DMS53 treated with DMSO at 0.1 percent for 48 hours (cell line): ENCODE data around the gene RAX2.
"Not testable (repeated sequence)": the region's sequence is repeated elsewhere in the genome, so short reads cannot be mapped to it uniquely, and the experiment has no call there.

ENCODE experiments used
- DNase-seq: peaks from one replicate; lab custom pipeline; 2025; ENCODE audit not compliant: unreplicated experiment; lab: John Stamatoyannopoulos, UW

Gene RAX2

GRCh38 chr19:3771906-3772455, at the start of gene RAX2:
TSS of gene RAX2 (minus strand) at chr19:3772228. CDS start at chr19:3771742, 486 bp downstream.
- no peak for DNase-seq

GRCh38 chr19:3821156-3821555, 49.1 kb upstream of the RAX2 start:
- peak; percentile 5 for DNase-seq

DNA sequence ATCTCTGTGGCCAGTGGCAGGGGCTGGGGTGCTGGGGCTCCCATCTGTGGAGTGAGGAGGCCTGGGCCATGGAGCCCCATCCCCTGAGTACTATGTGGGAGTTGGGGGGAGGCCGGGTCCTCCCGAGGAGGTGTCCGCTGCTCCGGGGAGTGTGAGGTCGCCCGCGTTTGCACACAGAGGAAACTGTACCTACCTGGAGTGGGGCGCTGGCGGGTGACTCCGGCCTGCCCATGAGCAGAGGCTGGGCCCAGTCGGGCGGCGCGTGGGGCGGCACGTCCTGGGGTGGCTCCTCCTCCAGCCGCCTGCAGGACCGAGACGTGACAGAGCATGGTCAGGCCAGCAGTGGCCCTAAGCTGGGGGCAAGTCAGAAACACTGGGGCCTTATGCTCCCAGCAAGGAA, 48.0 kb upstream of the RAX2 start:
- no peak for DNase-seq

GRCh38 chr19:3818918-3819317, 46.9 kb upstream of the RAX2 start:
- DNase-seq = no peak

- no peak for DNase-seq
These were observed 46.4 kb upstream of the RAX2 start for GRCh38 chr19:3818466-3818865.

DNA sequence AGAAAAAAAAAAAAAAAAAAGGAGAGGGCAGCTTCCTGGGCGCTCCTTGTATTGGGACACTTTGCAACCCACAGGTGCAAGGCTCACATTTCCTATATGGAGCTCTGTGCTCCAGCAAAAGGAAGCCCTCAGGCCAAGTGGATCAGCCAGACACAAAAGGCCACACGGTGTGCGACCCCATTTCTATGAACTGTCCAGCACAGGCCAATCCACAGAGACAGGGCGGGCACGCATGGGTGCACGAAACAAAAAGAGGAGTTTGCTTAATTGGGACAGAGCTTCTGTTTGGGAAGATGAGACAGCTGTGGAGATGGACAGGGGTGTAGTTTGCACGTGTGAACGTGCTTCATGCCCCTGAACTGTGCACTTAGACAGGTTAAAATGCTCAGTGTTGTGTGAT, 45.7 kb upstream of the RAX2 start:
- DNase-seq = no peak

DNA sequence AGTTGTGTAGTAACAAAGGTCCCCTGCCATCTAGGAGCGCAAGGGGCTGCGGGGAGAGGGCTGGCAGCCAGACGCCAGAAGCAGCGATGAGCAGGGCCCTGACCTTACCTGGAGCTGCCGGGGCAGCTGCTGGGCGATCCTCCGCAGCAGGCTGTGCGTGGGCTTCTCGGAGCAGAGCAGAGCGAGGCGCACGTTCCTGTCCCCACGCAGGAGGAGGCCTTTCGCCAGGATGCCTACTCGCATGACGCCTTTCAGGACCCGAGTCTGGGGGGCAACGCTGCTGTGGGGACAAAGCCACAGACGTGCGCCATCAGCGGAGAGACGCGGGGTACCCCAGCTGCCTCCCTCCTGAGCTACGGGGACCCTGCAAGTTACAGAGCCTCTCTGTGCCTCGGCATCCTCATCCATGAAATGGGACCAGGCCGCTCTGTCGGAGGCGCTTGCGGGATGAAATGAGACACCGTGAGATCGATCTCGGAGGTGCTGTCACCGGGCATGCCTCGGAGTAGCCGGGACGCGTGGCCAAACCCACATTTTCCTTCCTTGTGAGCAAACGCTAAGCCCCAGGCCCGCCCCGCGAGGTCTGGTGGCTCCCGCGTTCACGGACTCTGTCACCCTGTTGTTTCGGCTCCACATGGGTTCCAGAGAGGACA, 44.7 kb upstream of the RAX2 start:
- no peak for DNase-seq

DNA sequence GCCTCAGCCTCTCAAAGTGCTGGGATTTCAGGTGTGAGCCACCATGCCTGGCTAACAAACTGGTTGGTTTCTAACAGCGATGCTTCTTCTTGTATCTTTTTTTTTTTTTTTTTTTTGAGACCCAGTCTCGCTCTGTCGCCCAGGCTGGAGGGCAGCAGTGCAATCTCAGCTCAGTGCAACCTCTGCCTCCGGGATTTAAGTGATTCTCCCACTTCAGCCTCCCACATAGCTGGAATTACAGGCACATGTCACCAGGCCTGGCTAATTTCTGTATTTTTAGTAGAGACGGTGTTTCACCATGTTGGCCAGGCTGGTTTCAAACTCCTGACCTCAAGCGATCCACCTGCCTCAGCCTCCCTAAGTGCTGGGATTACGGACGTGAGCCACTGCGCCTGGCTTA, 44.1 kb upstream of the RAX2 start:
- not testable (repeated sequence) for DNase-seq

- no peak for DNase-seq
These were observed 42.6 kb upstream of the RAX2 start for GRCh38 chr19:3814648-3815047.

DNA sequence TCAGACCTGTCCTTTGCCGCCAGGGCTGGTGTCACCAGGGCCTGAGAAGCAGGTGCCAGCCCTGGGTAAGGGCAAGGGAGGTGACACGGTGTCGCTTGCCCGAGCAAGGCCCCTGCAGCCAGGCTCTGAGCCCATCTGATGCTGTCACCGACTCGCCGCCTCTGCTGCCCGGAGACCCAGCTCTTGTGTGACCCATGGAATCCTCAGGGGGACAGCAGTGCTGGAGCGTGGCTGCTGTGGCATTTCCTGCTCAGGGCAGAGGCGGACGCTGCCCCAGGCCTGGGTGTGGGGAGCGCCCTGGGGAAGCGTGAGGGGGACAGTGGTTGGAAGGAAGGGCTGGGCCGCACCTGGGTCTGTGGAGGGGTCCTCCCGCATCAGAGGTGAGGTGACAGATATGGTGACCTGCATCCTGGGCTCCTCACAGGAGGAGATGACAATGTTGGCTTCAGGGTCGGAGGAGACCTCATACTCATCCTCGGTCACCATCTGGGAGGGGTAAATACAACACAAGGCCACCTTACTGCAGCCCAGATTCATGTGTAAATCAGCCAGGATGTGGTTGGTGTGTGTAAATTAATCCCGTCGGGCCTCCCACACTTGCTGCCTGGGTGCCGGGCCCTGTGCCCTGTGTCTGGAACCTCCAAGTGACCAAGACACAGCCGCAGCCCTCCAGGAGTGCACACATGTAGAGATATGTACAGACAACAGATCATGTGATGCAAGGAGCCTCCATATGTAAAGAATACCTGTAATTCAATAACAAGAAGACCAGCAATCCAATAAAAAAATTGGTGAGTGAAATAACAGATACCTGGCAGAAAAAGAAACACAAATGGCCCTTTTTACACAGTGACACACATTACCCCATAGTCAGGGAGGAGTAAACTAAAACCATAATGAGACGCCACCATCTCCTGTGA, 41.7 kb upstream of the RAX2 start:
- no peak for DNase-seq

DNA sequence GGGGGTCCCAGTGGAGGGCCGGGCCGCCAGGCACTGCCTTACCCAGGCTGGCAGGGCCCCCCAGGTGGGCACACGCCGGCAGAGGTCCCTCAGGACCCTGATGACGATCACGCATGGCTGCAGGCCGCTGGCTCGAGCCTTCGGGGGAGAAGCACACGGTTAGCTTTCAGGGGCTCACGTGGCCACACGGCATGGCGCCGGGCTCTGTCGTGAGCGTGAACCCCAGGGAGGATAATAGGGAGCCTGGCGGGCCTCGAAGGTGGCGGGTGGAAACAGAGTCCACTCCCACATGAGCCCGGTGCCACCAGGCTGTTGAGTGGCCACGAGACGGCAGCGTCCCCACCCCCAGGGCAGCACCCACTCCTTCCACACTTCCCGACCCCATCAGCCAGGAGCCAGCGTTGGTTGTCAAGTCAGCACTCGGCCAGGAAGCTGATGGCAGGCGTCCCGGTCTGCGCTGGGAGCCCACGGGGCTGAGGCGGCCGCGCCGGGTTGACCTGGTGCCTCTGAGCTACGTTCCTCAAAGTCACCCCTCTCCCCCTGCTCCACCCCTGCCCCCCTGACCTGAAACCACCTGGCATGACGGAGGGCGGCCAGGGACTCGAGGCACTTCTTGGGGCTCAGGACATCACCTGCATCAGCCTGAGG, 38.8 kb upstream of the RAX2 start:
- no peak for DNase-seq

DNA sequence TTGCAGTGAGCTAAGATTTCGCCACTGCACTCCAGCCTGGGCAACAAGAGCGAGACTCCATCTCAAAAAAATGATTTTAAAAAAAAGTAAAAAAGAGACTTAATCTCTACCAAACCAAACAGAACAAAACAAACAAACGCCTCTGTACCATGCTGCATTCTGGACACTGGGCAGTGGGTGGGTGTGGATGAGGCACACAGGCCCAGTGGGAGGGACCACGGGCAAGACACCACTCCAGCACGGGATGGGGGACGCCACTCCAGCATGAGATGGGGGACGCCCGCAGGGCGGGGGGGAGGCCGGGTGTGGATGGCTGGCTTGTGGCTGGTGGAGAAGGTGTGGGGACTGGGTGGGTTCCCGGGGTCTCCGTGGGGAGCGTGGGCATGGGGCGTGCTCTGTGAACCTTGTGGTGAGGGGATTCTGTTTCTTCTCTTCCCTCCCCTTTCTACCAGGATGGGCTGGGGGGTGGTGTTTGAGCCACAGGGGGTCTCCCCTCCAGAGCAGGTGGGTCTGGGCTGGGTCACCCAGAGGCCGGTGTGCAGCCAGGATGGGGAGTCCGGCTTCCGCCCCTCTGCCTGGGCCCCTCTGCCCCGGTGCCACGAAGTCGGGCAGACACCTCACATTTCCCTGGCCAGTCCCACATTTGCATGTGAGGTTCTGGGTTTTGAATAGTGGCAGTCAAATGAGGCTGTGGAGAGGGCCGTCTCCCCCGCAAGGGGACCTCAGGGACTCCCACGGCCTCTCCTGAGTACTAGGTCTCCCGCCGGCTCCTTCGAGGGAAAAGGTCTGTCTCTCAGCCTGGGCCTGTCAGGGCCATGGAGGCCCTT, 38.1 kb upstream of the RAX2 start:
- DNase-seq = no peak

GRCh38 chr19:3808420-3809143, 36.6 kb upstream of the RAX2 start:
- DNase-seq = no peak

DNA sequence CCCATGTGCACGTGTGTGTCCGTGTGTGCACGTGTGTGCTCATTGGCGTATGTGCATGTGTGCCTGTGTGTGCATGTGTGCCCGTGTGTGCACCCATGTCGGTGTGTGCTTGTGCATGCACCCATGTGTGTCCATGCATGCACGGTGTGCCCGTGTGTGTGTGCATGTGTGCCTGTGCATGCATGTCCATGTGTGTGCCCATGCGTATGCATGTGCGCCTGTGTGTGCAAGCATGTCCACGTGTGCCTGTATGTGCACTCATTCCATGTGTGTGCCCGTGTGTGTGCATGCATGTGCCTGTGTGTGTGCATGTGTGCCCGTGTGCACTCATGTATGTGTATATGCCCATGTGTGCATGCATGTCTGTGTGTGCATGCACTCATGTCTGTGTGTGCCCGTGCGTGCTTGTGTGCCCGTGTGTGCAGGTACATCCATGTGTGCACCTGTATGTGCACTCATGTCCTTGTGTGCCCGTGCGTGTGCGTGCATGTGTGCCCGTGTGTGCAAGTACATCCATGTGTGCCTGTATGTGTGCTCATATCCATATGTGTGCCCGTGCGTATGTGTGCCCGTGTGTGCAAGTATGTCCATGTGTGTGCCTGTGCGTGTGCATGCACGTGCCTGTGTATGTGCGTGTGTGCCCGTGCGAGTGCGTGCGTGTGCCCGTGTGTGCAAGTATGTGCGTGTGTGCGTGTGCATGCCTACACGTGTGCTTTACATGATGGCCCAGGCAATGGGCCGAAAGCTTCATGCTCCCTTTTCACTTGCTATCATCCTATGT, 35.7 kb upstream of the RAX2 start:
- no peak for DNase-seq

- DNase-seq = no peak
These were observed 35.1 kb upstream of the RAX2 start for GRCh38 chr19:3807131-3807480.

DNA sequence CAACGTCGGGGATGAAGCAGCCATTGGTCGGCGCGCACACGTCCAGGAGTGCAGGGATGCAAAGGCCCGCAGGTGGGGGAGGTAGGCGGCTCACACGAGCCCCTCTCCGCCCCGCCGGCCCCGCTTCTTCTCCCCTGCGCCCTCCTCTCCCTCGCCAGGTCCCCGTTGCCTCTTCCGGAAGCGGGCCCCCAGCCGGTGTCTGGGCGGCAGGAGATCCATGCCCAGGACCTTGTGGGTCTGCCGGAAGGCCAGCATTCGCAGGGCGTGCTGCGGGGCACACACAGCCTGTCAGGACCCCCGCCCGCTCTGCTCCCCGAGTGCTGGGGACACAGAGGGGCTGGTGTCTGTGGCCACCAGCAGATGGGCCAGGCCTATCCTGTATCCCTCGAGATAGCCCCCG, 33.8 kb upstream of the RAX2 start:
- DNase-seq = no peak

DNA sequence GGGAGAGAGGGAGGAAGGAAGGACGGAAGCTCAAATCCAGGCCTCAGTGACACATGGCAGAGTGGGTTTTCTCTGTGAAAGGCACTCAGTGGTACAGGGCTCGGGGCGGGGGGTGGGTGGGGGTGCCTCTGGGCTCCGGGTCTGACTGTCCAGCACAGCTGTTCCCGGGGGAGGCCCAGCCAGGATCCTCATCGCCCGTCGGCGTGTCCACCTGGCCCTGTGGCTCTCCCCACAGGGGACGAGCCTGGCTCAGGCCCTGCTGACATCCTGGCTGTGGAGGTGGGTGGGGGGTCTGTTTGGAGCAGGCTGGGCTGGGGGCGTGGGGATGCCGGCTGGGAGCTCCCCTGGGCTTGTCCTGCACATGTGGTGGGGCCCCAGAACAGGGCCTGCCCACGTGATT, 32.4 kb upstream of the RAX2 start:
- no peak for DNase-seq

DNA sequence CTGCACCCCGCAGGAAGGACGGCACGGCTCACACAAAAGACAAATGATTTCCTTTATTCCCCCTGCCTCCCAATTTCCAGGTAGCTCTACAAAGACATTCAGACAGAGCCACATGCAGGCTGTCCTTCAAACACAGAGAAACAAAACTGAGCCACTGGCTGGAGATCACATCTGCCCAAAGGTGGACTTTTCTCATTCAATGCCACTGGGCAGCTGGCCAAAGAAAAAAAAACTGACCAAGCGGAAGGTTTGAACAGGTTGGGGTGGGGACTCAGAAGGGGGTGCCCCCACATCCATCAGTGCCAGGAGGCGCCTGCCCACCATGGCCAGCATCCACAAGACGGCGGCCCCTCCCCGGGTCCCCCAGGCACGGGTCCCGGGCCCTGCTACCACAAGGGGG, 32.0 kb upstream of the RAX2 start:
- no peak for DNase-seq

DNA sequence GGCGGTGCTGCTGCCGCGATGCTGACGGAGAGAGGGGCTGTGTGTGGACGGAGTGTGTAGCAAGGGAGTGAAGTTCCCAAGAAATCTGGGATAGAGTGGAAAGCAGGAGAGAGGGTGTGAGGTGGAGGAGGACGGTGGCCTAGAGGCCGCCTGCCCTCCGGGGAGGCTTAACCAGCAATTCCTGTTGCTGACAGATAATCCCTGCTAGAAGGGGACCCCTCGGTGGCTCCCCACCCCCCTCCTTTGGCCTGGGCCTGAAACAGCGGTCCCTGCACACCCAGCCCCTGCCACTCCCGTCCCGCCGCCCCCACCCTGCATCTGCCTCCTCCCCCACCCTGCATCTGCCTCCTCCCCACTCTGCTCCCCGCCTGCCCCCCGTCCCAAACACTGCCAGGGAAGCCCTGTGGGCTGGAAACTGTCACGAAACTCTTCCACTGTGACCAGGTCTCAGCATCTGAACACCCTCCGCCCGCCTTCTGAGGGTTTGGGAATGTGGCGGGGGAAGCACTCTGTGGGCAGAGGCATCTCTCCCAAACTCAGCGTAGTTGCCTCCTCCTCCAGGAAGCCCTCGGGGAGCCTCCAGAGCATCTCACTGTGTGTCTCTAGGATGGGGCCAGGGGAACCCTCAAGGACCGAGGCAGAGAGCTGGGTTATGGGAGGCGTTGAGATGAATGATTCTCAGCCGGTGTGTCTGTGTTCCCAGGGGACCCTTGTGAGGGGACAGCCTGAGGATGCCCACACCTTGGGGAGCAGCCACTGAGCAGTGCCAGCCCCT, 31.3 kb upstream of the RAX2 start:
- DNase-seq = no peak
